Activated B cell treated with CpG ODN at 0.5 μM for 24 hours (primary cell): Measurements from ENCODE around the gene E2F2. TPM values are rescaled to one million over a fixed set of nuclear protein-coding genes. Genes with fewer than 3 reads are reported as not detected.

Experiments used
- ATAC-seq: fragments of 200-7000 bp; cut with Tn5 transposase; one replicate; pipeline ENCODE4 v1.10.0; 2021; ENCODE audit warnings: low read depth, mild to moderate bottlenecking, moderate library complexity
- CTCF ChIA-PET: fragments of 350-600 bp; sonication (Branson Sonifier 250); formaldehyde crosslinking; loops from one replicate; lab custom pipeline; 2021; ENCODE audit warnings: antibody characterized with exemption; lab: Charles Lee
- POLR2A ChIA-PET: fragments of 350-600 bp; sonication (Branson Sonifier 250); formaldehyde crosslinking; loops from one replicate; lab custom pipeline; 2021; ENCODE audit warnings: antibody characterized with exemption; lab: Charles Lee
- DNase-seq: peaks from one replicate; pipeline ENCODE4 v3.0.0; 2022
- H3K27ac Mint-ChIP-seq: one replicate; pipeline ENCODE4 v1.8.0; 2020; ENCODE audit warnings: mixed read lengths
- H3K27me3 Mint-ChIP-seq: one replicate; pipeline ENCODE4 v1.8.0; 2021; ENCODE audit warnings: mixed read lengths
- H3K36me3 Mint-ChIP-seq: one replicate; pipeline ENCODE4 v1.8.0; 2021; ENCODE audit warnings: low read depth, mixed read lengths
- H3K4me1 Mint-ChIP-seq: one replicate; pipeline ENCODE4 v1.8.0; 2021; ENCODE audit warnings: mixed read lengths
- H3K4me3 Mint-ChIP-seq: one replicate; pipeline ENCODE4 v1.8.0; 2020; ENCODE audit warnings: mild to moderate bottlenecking, mixed read lengths
- H3K9me3 Mint-ChIP-seq: one replicate; pipeline ENCODE4 v1.8.0; 2020; ENCODE audit warnings: mixed read lengths
- CTCF ChIP-seq: fragments of 200-600 bp; IDR thresholded peaks from one replicate; pipeline ENCODE4 v1.8.0; 2022; ENCODE audit warnings: antibody characterized with exemption, mild to moderate bottlenecking
- intact Hi-C: fragments of 100-400 bp; cut with micrococcal nuclease; formaldehyde crosslinking; loops from one replicate; pipeline ENCODE4 v1.15.1; 2024
- total RNA-seq: library from RNA; stranded (reverse); gene quantifications from 2 replicates; pipeline ENCODE4 v1.2.3, GENCODE V29; 2022

Gene E2F2
- total RNA-seq, 1 donor from 2014 or later, result 3.4 TPM

GRCh38 chr1:23526329-23527041 is 4.5 kb downstream of the E2F2 start:
- Mint-ChIP-seq H3K4me1 (peaks cover 87% of the 10 kb centered on the region), H3K36me3 (peaks cover 2% of the 10 kb centered on the region), H3K4me3 (peak overlapping the region; percentile 64), H3K27me3 (no peaks in the 10 kb centered on the region), H3K27ac (peak overlapping the region; percentile 87), H3K9me3 (no peaks in the 10 kb centered on the region)
- POLR2A ChIA-PET, result interaction anchor here (1.0 to 2.5 kb wide), 4 partner anchors 13 to 182 kb away, joined by 4 to 33 read pairs (median 9); partner anchors contain the start of gene HNRNPR
- ATAC-seq, result no peak
- CTCF ChIA-PET, result interaction anchor here (1.6 to 8.8 kb wide), 3 partner anchors 13 to 29 kb away, joined by 6 to 94 read pairs (median 74); no protein-coding TSS in a partner anchor
- intact Hi-C loops, result no loop called here
- no peak for TF ChIP-seq CTCF
- no peak for DNase-seq

GRCh38 chr1:23525558-23526250 is 5.3 kb downstream of the E2F2 start:
- TF ChIP-seq CTCF, result no peak
- ATAC-seq (peak; percentile 19), DNase-seq (no peak)
- no peaks in the 10 kb centered on the region for H3K9me3 Mint-ChIP-seq
- H3K27me3 Mint-ChIP-seq, result no peaks in the 10 kb centered on the region
- H3K27ac Mint-ChIP-seq, result peak overlapping the region; percentile 87
- ChIA-PET POLR2A (interaction anchor here (0.6 to 2.5 kb wide), 5 partner anchors 8 to 42 kb away, joined by 4 to 33 read pairs (median 9); partner anchors contain the start of gene ASAP3), CTCF (interaction anchor here (1.0 to 8.8 kb wide), 3 partner anchors 13 to 29 kb away, joined by 3 to 74 read pairs (median 4); no protein-coding TSS in a partner anchor)
- intact Hi-C loops, result no loop called here
- H3K36me3 Mint-ChIP-seq, result peaks cover 2% of the 10 kb centered on the region
- H3K4me3 Mint-ChIP-seq, result peak overlapping the region; percentile 64
- H3K4me1 Mint-ChIP-seq, result peaks cover 84% of the 10 kb centered on the region

GRCh38 chr1:23524716-23525401 is 6.2 kb downstream of the E2F2 start:
- H3K9me3 Mint-ChIP-seq, result no peaks in the 10 kb centered on the region
- H3K4me3 Mint-ChIP-seq, result peak overlapping the region; percentile 46
- intact Hi-C loops, result no loop called here
- TF ChIP-seq CTCF, result no peak
- CTCF ChIA-PET, result interaction anchor here (1.0 to 8.8 kb wide), 3 partner anchors 14 to 28 kb away, joined by 3 to 74 read pairs (median 4); no protein-coding TSS in a partner anchor
- no peaks in the 10 kb centered on the region for H3K27me3 Mint-ChIP-seq
- POLR2A ChIA-PET, result interaction anchor here (0.6 to 2.5 kb wide), 7 partner anchors 8 to 1707 kb away, joined by 3 to 33 read pairs (median 4); partner anchors contain the start of genes ASAP3 and SYF2
- peak overlapping the region; percentile 87 for H3K27ac Mint-ChIP-seq
- ATAC-seq, result peak; percentile 40
- H3K4me1 Mint-ChIP-seq, result peaks cover 79% of the 10 kb centered on the region
- DNase-seq, result peak; percentile 33
- peaks cover 2% of the 10 kb centered on the region for H3K36me3 Mint-ChIP-seq

GRCh38 chr1:23524163-23524562 is 6.9 kb downstream of the E2F2 start:
- ChIA-PET CTCF (interaction anchor here (0.7 to 8.8 kb wide), 3 partner anchors 18 to 27 kb away, joined by 4 to 74 read pairs (median 5); no protein-coding TSS in a partner anchor), POLR2A (interaction anchor here (0.8 to 2.5 kb wide), 5 partner anchors 9 to 1708 kb away, joined by 3 to 33 read pairs (median 9); partner anchors contain the start of gene SYF2)
- TF ChIP-seq CTCF, result no peak
- ATAC-seq (no peak), DNase-seq (no peak)
- peak overlapping the region; percentile 61 for H3K27ac Mint-ChIP-seq
- no peaks in the 10 kb centered on the region for H3K27me3 Mint-ChIP-seq
- H3K9me3 Mint-ChIP-seq, result no peaks in the 10 kb centered on the region
- intact Hi-C loops, result no loop called here
- H3K4me3 Mint-ChIP-seq, result no peak overlapping the region
- H3K36me3 Mint-ChIP-seq, result peaks cover 2% of the 10 kb centered on the region
- peaks cover 72% of the 10 kb centered on the region for H3K4me1 Mint-ChIP-seq
